Activated T-helper 1 cell treated with anti-CD3 and anti-CD28 coated beads, Interleukin-12 subunit alpha, Interleukin-12 subunit beta, Interleukin-2, Interleukin-4 antibody, amounts not matched to agents 30 ng/mL and 10 ng/mL and 1 ng/mL, durations not matched to agents 14 hours and 24 hours and 36 hours (primary cell): ENCODE measurements around the gene WNT9A. TPM values are rescaled to one million over a fixed set of nuclear protein-coding genes. Genes with fewer than 3 reads are reported as not detected.
A peak's percentile ranks its signal among the peaks of the same experiment; 100 is the strongest.
"Not testable (repeated sequence)": the region's sequence is repeated elsewhere in the genome, so short reads cannot be mapped to it uniquely, and the experiment has no call there.

Source experiments
- DNase-seq: peaks from one replicate; pipeline ENCODE4 v3.0.0; 2021; ENCODE audit warnings: low spot score
- H3K27ac Mint-ChIP-seq: one replicate; pipeline ENCODE4 v1.8.0; 2021; ENCODE audit warnings: mild to moderate bottlenecking, mixed read lengths
- H3K27me3 Mint-ChIP-seq: one replicate; pipeline ENCODE4 v1.8.0; 2022; ENCODE audit warnings: mild to moderate bottlenecking, moderate library complexity, mixed read lengths; ENCODE audit not compliant: insufficient read depth
- H3K36me3 Mint-ChIP-seq: one replicate; pipeline ENCODE4 v1.8.0; 2021; ENCODE audit warnings: low read depth, mixed read lengths
- H3K4me1 Mint-ChIP-seq: one replicate; pipeline ENCODE4 v1.8.0; 2021; ENCODE audit warnings: low read depth, mixed read lengths
- H3K4me3 Mint-ChIP-seq: one replicate; pipeline ENCODE4 v1.8.0; 2021; ENCODE audit warnings: mild to moderate bottlenecking, moderate library complexity, mixed read lengths
- H3K9me3 Mint-ChIP-seq: one replicate; pipeline ENCODE4 v1.8.0; 2021; ENCODE audit warnings: mixed read lengths
- intact Hi-C: fragments of 100-400 bp; cut with micrococcal nuclease; formaldehyde crosslinking; loops from one replicate; pipeline ENCODE4 v1.15.1; 2024
- total RNA-seq: library from RNA; stranded (reverse); gene quantifications from 2 replicates; pipeline ENCODE4 v1.2.3, GENCODE V29; 2022

WNT9A gene, protein sequence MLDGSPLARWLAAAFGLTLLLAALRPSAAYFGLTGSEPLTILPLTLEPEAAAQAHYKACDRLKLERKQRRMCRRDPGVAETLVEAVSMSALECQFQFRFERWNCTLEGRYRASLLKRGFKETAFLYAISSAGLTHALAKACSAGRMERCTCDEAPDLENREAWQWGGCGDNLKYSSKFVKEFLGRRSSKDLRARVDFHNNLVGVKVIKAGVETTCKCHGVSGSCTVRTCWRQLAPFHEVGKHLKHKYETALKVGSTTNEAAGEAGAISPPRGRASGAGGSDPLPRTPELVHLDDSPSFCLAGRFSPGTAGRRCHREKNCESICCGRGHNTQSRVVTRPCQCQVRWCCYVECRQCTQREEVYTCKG
- total RNA-seq, result not detected in 2 replicates

DNA sequence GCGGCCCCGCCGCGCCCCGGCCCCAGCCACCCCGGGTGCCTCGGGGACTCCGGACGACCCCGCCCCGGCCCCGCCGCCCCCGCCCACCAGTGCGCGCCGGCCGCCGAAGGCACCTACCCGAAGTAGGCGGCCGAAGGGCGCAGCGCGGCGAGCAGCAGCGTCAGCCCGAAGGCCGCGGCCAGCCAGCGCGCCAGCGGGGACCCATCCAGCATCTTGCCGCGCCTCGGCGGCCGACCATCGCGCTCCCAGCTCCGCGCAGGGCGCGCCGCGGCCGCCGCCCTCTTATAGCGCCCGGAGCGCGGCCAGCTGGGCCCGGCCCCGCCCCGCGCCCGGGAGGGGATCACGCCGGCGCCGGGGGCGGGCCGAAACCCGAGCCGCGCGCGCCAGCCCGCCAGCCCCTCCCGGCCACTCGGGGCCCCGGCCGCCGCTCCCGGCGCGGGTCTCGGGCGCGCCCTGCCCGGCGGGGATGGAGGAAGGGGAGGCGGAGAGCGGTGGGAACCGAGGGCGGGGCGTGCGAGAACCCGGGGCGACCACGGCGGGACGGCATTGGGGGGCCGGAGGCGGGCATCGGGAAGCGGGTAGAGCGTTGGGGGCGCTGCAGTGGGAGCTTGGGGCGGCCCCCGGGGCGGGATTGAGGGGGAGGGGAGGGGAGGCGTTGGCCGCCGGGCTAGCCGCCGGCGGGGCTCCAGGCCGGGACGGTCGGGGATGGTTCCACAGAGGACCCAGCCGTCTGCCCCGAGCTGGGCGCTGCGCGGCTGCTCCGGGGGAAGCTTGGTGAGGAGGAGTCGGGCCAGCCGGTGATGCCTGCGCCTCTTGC lies at the start of gene WNT9A:
Gene WNT9A (minus strand): TSS at position 257 of the 817 bp plus-strand sequence. CDS start 45 bp downstream, at position 212.
- no peaks in the 10 kb centered on the region for H3K36me3 Mint-ChIP-seq
- H3K4me1 Mint-ChIP-seq, result no peaks in the 10 kb centered on the region
- H3K4me3 Mint-ChIP-seq, result peak within 1 kb of the TSS; percentile 56
- DNase-seq, result no peak
- H3K27ac Mint-ChIP-seq, result no peak within 1 kb of the TSS
- intact Hi-C loops, result loop anchor here (1.0 kb wide), 1 partner anchor 467 kb away; no protein-coding TSS in a partner anchor
- no peaks in the 10 kb centered on the region for H3K9me3 Mint-ChIP-seq
- peaks cover 36% of the 10 kb centered on the region for H3K27me3 Mint-ChIP-seq

DNA sequence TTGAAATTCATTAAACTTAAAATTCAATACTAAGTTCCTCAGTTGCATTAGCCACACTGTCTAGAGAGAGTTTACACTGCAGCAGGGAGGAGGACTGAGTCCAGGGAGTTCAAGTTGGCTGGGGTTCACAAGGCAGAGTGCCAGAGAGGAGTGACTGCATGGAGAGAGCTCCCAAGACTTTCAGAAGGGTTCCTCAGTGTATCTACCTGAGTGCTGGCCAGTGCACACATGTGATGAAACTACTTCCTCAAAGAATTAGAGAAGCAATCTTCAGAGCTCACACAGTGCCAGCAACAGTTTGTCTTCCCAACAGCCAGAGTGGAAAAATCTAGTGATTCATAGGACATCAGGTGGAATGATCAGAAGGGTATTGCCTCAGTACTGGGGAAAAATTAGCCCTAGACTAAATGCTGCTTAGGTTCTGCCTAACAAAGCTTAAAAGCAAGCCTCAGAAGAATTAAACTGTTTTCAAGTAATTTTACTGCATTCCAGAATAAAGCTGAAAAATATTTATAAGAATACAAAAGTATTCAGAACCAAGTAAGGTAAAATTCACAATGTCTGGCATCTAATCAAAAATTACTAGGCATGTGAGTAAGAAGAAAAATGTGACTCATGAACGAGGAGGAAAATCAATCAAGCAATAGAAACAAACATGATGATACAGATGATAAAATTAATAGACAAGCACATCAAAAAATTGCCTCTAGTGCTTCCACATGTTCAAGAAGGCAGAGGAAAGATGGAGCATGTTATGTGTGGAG lies 48.6 kb upstream of the WNT9A start:
- Mint-ChIP-seq H3K9me3 (peaks cover 20% of the 10 kb centered on the region), H3K36me3 (no peaks in the 10 kb centered on the region), H3K27ac (no peak overlapping the region), H3K4me3 (no peak overlapping the region), H3K27me3 (peaks cover 10% of the 10 kb centered on the region), H3K4me1 (no peaks in the 10 kb centered on the region)
- intact Hi-C loops, result no loop called here
- no peak for DNase-seq

DNA sequence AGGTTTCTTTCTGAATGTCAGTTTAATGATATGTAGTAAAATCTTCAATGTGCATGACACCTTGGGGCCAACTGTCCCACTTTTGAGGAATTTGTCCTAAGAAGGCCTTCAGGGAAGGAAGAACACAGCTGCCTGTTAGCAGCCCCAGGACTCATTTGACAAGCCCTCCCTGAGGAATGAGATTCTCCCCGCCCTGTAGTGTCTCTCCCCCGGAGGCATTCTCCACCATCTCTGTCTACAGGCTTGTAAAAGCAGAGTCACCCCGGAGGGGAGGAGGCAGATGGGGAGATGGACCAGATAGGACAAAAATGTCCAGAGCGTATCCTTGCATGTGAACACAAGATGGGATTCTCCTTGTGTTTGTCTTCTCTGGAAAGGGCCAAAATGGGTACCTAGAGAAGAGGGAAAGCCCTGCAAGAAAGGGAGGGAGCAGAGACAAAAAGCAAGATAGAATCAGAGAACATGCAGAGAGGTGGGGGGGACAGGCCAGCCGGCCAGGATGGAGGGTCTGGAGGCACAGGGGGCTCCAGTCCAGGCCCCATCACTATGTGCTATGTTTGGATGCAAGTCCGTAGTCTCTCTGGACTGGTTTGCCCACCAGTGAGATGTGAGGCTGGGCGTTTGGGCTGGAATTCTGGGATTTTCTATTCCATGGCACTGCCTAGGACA lies 47.0 kb upstream of the WNT9A start:
- H3K4me1 Mint-ChIP-seq, result no peaks in the 10 kb centered on the region
- no peak overlapping the region for H3K4me3 Mint-ChIP-seq
- no peak for DNase-seq
- peaks cover 20% of the 10 kb centered on the region for H3K9me3 Mint-ChIP-seq
- peaks cover 15% of the 10 kb centered on the region for H3K27me3 Mint-ChIP-seq
- intact Hi-C loops, result no loop called here
- no peaks in the 10 kb centered on the region for H3K36me3 Mint-ChIP-seq
- no peak overlapping the region for H3K27ac Mint-ChIP-seq

DNA sequence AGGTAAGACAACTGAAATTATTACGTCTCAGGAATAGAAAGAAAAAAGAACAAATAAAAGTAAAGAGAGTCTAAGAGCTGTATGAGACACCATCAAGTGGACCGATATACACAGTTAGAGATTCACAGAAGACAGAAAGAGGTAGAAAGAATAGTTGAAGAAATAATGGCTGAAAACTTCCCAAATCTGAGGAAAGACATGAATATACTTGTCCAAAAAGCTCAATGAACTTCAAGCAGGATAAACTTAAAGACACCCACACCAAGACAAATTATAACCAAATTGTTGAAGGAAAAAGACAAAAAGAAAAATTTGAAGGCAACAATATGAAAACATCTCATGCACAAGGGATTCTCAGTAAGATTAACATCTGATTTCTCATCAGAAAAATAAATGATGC lies 39.4 kb upstream of the WNT9A start:
- DNase-seq, result no peak
- Mint-ChIP-seq H3K4me1 (no peaks in the 10 kb centered on the region), H3K4me3 (no peak overlapping the region), H3K27ac (no peak overlapping the region), H3K9me3 (no peaks in the 10 kb centered on the region), H3K36me3 (no peaks in the 10 kb centered on the region), H3K27me3 (peaks cover 17% of the 10 kb centered on the region)
- intact Hi-C loops, result no loop called here

DNA sequence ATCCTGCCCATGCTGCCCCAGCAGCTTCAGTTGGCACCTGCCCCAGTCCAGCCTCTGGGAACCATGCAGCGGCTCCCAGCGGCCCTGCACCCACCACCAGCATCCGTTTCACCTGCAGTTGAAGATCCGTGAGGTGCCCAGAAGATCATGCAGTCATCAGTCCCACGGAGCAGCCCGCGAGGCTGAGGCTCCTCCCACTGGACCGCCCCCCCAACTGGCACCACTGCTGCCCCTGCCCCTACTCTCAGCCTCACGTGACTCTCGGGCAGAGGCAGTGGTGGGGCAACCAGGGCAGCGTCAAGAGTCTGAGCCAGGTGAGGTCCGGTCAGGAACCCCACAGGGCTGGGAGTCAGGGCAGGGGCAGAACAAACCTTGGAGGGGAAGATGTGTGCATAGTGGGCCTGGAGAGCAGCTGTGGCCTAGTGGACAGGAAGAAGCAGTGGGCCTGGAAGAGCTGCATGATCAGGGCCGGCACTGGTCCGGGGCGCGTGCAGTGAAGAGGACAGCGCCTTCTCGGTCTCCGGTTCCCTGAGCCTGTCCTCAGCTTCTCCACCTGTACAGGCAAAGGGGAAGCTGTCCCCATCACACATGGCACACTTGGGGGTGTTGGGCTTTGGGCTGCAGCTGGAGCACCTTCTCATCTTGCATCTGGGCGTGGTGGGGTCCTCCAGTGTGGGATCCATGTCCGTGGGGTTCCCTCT lies 28.0 kb upstream of the WNT9A start:
- H3K4me3 Mint-ChIP-seq, H3K27me3 Mint-ChIP-seq, H3K27ac Mint-ChIP-seq, H3K9me3 Mint-ChIP-seq, H3K36me3 Mint-ChIP-seq, intact Hi-C loops, H3K4me1 Mint-ChIP-seq, DNase-seq: not testable (repeated sequence)

DNA sequence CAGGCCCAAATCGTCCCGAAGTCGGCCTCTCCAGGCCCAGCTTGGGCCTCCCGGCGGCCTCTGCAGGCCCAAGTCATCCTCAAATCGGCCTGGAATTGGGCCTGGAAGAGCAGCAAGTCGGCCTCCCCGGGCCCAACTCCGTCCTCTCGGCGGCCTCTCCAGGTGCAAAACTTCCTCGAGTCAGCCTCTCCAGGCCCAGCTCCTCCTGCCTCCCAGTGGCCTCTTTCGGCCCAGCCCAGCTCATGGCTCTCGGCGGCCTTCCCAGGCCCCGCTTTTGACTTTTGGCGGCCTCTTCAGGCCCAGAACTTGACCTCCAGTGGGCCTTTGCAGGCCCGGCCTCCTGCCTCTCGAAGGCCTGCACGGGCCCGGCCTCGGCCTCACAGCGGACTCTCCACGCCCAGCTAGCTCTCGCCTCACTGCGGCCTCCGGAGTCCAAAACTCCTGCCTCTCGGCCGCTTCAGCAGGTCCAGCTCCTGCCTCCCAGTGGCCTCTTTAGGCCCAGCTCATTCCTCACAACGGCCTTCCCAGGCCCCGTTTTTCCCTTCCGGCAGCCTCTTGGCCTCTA lies 26.1 kb upstream of the WNT9A start:
- not testable (repeated sequence) for H3K27me3 Mint-ChIP-seq, H3K36me3 Mint-ChIP-seq

DNA sequence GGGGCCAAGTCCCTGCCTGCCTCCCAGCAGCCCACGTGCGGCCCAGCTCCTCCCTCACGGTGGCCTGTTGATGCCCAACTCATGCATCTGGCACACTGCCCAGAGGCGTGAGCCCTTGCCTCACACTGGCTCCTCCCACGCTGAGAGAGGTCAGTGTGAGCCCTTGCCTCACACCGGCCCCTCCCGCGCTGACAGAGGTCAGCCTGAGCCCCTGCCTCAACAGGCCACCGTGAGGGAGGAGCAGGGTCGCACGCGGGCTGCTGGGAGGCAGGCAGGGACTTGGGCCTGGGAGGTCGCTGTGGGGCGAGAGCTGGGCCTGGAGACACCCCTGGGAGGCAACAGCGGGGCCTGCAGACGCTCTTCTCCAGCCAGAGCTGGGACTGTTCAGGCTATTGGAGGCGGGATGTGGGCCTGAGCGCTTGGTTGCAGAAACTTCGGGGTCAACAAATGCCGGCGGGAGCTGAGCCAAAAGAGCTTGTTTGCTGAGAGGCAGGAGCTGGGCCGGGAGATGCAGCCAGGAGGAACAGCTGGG lies 25.2 kb upstream of the WNT9A start:
- H3K27me3 Mint-ChIP-seq, H3K4me1 Mint-ChIP-seq, H3K27ac Mint-ChIP-seq, DNase-seq, intact Hi-C loops, H3K4me3 Mint-ChIP-seq, H3K36me3 Mint-ChIP-seq, H3K9me3 Mint-ChIP-seq: not testable (repeated sequence)

More for the DNA sequence above, 26.1 kb upstream of the WNT9A start:
- H3K4me3 Mint-ChIP-seq, H3K9me3 Mint-ChIP-seq, DNase-seq, intact Hi-C loops, H3K4me1 Mint-ChIP-seq, H3K27ac Mint-ChIP-seq: not testable (repeated sequence)

DNA sequence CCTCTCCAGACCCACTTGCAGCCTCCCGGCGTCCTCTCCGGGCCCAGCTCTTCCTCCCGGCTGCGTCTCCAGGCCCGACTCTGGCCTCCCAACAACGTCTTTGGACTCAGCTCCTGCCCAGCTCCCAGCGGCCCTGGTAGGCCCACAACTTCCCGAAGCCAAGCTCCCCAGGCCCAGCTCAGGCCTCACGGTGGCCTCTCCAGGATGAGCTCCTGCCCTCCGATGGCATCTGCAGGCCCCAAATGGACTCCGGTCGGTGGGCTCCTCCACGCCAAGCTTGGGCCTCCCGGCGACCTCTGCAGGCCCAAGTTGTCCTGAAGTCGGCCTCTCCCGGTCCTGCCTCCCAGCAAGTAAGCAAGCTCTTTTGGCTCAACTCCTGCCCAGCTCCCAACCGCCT lies 24.5 kb upstream of the WNT9A start:
- intact Hi-C loops, DNase-seq, H3K27me3 Mint-ChIP-seq, H3K9me3 Mint-ChIP-seq, H3K4me1 Mint-ChIP-seq, H3K27ac Mint-ChIP-seq, H3K36me3 Mint-ChIP-seq, H3K4me3 Mint-ChIP-seq: not testable (repeated sequence)

DNA sequence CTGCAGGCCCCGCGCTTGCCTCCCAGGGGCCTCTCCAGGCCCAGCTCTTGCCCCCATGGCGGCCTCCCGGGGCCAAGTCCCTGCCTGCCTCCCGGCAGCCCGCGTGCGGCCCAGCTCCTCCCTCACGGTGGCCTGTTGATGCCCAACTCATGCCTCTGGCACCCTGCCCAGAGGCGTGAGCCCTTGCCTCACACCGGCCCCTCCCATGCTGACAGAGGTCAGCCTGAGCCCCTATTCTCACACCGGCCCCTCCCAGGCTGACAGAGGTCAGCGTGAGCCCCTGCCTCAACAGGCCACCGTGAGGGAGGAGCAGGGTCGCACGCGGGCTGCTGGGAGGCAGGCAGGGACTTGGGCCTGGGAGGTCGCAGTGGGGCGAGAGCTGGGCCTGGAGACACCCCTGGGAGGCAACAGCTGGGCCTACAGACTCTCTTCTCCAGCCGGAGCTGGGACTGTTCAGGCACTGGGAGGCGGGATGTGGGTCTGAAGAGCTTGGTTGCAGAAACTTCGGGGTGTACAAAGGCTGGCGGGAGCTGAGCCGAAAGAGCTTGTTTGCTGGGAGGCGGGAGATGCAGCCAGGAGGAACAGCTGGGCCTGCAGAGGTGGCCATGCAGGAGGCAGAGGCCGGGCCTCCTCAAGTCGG lies 24.0 kb upstream of the WNT9A start:
- H3K27ac Mint-ChIP-seq, H3K4me1 Mint-ChIP-seq, DNase-seq, H3K36me3 Mint-ChIP-seq, H3K27me3 Mint-ChIP-seq, H3K9me3 Mint-ChIP-seq, H3K4me3 Mint-ChIP-seq, intact Hi-C loops: not testable (repeated sequence)

DNA sequence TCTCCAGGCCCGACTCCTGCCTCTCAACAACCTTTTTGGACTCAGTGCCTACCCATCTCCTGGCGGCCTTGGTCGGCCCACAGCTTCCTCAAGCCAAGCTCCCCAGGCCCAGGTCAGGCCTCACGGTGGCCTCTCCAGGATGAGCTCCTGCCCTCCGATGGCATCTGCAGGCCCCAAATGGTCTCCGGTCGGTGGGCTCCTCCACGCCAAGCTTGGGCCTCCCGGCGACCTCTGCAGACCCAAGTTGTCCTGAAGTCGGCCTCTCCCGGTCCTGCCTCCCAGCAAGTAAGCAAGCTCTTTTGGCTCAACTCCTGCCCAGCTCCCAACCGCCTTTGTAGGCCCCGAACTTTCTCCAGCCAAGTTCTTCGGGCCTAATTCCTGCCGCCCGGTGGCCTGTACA lies 23.5 kb upstream of the WNT9A start:
- H3K36me3 Mint-ChIP-seq, H3K27me3 Mint-ChIP-seq, DNase-seq, H3K4me1 Mint-ChIP-seq, intact Hi-C loops, H3K27ac Mint-ChIP-seq, H3K9me3 Mint-ChIP-seq, H3K4me3 Mint-ChIP-seq: not testable (repeated sequence)

DNA sequence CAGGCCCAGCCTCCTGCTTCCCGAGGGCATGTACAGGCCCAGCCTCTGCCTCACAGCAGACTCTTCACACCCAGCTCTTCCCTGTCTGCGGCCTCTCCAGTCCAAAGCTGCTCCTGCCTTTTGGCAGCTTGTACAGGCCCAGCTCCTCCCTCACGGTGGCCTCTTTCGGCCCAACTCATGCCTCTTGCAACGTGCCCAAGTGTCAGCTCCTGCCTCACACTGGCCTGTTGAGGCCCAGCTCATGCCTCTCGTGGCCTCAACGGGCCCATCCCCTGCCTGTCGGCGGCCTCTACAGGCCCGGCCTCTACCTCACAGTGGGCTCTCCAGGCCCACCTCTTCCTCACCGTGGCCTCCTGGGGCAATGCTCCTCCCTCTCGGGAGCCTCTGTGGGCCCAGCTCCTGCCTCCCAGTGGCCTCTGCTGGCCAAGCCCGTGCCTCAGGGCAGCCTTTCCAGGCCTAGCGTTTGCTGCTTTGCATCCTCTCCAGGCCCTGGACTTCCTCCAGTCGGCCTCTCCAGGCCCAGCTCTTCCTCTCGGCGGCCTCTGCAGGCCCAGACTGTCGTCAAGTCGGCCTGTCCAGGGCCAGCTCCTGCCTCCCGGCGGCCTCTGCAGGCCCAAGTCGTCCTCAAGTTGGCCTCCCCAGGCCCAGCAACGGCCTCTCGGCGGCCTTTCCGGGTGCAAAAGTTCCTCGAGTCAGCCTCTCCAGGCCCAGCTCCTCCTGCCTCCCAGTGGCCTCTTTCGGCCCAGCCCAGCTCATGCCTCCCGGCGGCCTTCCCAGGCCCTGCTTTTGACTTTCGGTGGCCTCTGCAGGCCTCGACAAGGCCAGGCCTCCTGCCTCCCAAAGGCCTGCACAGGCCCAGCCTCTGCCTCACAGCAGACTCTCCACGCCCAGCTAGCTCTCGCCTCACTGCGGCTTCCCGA lies 22.6 kb upstream of the WNT9A start:
- H3K4me1 Mint-ChIP-seq, H3K36me3 Mint-ChIP-seq, DNase-seq, intact Hi-C loops, H3K4me3 Mint-ChIP-seq, H3K27ac Mint-ChIP-seq, H3K27me3 Mint-ChIP-seq, H3K9me3 Mint-ChIP-seq: not testable (repeated sequence)
